GM12878 (cell line): Measurements from ENCODE around the gene BPIFA1. TPM values are rescaled to one million over a fixed set of nuclear protein-coding genes. Genes with fewer than 3 reads are reported as not detected.

Source experiments
- ATAC-seq: fragments of 200-7000 bp; cut with Tn5 transposase; 3 replicates; pipeline ENCODE4 v1.9.1; 2020; ENCODE audit warnings: mild to moderate bottlenecking, moderate library complexity
- BruUV-seq: library from RNA; stranded (reverse); fragments of 400-500 nt; replicated peaks from 2 replicates; lab custom pipeline; 2021; lab: Mats Ljungman, UMichigan
- CTCF ChIA-PET: fragments of 300-600 bp; sonication (Branson Sonifier 250); formaldehyde crosslinking; extraction: SDS; loops from one replicate; lab custom pipeline; 2021; ENCODE audit warnings: inconsistent platforms; lab: Yijun Ruan, JAX
- POLR2A ChIA-PET: fragments of 350-600 bp; formaldehyde crosslinking; extraction: SDS; loops from one replicate; lab custom pipeline; 2021; ENCODE audit warnings: inconsistent platforms; lab: Charles Lee
- RAD21 ChIA-PET: fragments of 300-600 bp; sonication (Branson Sonifier 250); formaldehyde crosslinking; loops from one replicate; lab custom pipeline; 2023; ENCODE audit warnings: antibody characterized with exemption; ENCODE audit not compliant: unreplicated experiment; lab: Charles Lee
- SMC1A ChIA-PET: fragments of 300-600 bp; sonication (Branson Sonifier 250); formaldehyde crosslinking; loops from one replicate; lab custom pipeline; 2023; ENCODE audit not compliant: unreplicated experiment, uncharacterized antibody; lab: Charles Lee
- DNase-seq: peaks from one replicate; pipeline ENCODE4 v3.0.0-alpha.2; 2011; ENCODE audit warnings: low read depth, low spot score
- FAIRE-seq: peaks from 3 replicates; lab custom pipeline; 2011; peaks lifted over from hg19 to GRCh38; lab: Jason Lieb, UNC
- H2AFZ ChIP-seq: 2 replicates; pipeline ENCODE4 v1.6.0; 2011; ENCODE audit warnings: low read depth, low read length, control low read depth; ENCODE audit not compliant: control insufficient read depth
- H3K27ac ChIP-seq: 2 replicates; pipeline ENCODE4 v1.5.1; 2011; ENCODE audit warnings: control low read depth; ENCODE audit not compliant: control insufficient read depth, insufficient read depth
- H3K27me3 ChIP-seq, 2 experiments: replicated peaks in 1 of 2; 2 replicates each; pipeline versions ENCODE4 v1.6.0 to v1.6.1; 2011; ENCODE audit warnings: low read length in 1 of 2; ENCODE audit not compliant: control insufficient read depth in 2 of 2, insufficient read depth in 2 of 2
- H3K36me3 ChIP-seq, 2 experiments: 2 replicates each; pipeline ENCODE4 v1.5.1; 2011; ENCODE audit warnings: low read length in 1 of 2; ENCODE audit not compliant: control insufficient read depth in 2 of 2, insufficient read depth in 2 of 2
- H3K4me1 ChIP-seq: 2 replicates; pipeline ENCODE4 v1.6.1; 2011; ENCODE audit warnings: mild to moderate bottlenecking, low read length, moderate library complexity, mixed read lengths; ENCODE audit not compliant: control insufficient read depth, insufficient read depth
- H3K4me2 ChIP-seq: 2 replicates; pipeline ENCODE4 v1.6.0; 2011; ENCODE audit warnings: control low read depth; ENCODE audit not compliant: control insufficient read depth, insufficient read depth
- H3K4me3 ChIP-seq: fragments of 200-600 bp; sonication (generic); 2 replicates; pipeline ENCODE4 v1.5.1; 2016
- H3K79me2 ChIP-seq: 2 replicates; pipeline ENCODE4 v1.6.0; 2011; ENCODE audit warnings: low read length; ENCODE audit not compliant: control insufficient read depth, insufficient read depth
- H3K9ac ChIP-seq: 2 replicates; pipeline ENCODE4 v1.8.0; 2011; ENCODE audit warnings: low read length, control low read depth, mixed read lengths; ENCODE audit not compliant: control insufficient read depth, insufficient read depth
- H3K9me3 ChIP-seq: replicated peaks from 3 replicates; pipeline ENCODE4 v1.5.1; 2011; ENCODE audit warnings: mild to moderate bottlenecking, low read length; ENCODE audit not compliant: control insufficient read depth, insufficient read depth
- H4K20me1 ChIP-seq: 2 replicates; pipeline ENCODE4 v1.6.0; 2011; ENCODE audit not compliant: control insufficient read depth, insufficient read depth
- ATF2 ChIP-seq: IDR thresholded peaks from 2 replicates; pipeline ENCODE4 v1.6.1; 2012; ENCODE audit warnings: low read length, inconsistent platforms
- BRCA1 ChIP-seq: IDR thresholded peaks from 2 replicates; pipeline ENCODE4 v1.6.1; 2011; ENCODE audit warnings: low read depth, low read length, improper control_type of control experiment
- IKZF1 ChIP-seq: fragments of 450-650 bp; conservative IDR thresholded peaks from 2 replicates; pipeline ENCODE4 v1.6.1; 2017; ENCODE audit warnings: antibody characterized with exemption, mild to moderate bottlenecking
- NFXL1 ChIP-seq: fragments of 450-650 bp; IDR thresholded peaks from 2 replicates; pipeline ENCODE4 v1.6.1; 2017; ENCODE audit warnings: antibody characterized with exemption, mild to moderate bottlenecking, borderline replicate concordance
- RELB ChIP-seq: fragments of 450-650 bp; IDR thresholded peaks from 2 replicates; pipeline ENCODE4 v1.6.1; 2017; ENCODE audit warnings: low read depth, mild to moderate bottlenecking, moderate library complexity
- RFX5 ChIP-seq: IDR thresholded peaks from 2 replicates; pipeline ENCODE4 v1.6.1; 2011; ENCODE audit warnings: low read depth, low read length, improper control_type of control experiment
- SIX5 ChIP-seq: IDR thresholded peaks from 2 replicates; pipeline ENCODE4 v1.6.1; 2011; ENCODE audit warnings: mild to moderate bottlenecking, low read depth, low read length, moderate library complexity; ENCODE audit not compliant: severe bottlenecking
- SMARCA5 ChIP-seq: fragments of 450-650 bp; IDR thresholded peaks from 2 replicates; pipeline ENCODE4 v1.6.1; 2017; ENCODE audit warnings: mild to moderate bottlenecking
- SREBF2 ChIP-seq: IDR thresholded peaks from 2 replicates; pipeline ENCODE4 v1.6.1; 2012; ENCODE audit warnings: mild to moderate bottlenecking, low read length
- TAF1 ChIP-seq: IDR thresholded peaks from 2 replicates; pipeline ENCODE4 v1.6.1; 2011; ENCODE audit warnings: mild to moderate bottlenecking, low read depth, low read length, borderline replicate concordance
- TBL1XR1 ChIP-seq: IDR thresholded peaks from 2 replicates; pipeline ENCODE4 v1.6.1; 2012; ENCODE audit warnings: low read depth, low read length, improper control_type of control experiment
- ZNF622 ChIP-seq: fragments of 450-650 bp; IDR thresholded peaks from 2 replicates; pipeline ENCODE4 v1.6.1; 2017; ENCODE audit warnings: mild to moderate bottlenecking, inconsistent platforms
- ZZZ3 ChIP-seq: IDR thresholded peaks from 2 replicates; pipeline ENCODE4 v1.6.1; 2011; ENCODE audit warnings: low read depth; ENCODE audit not compliant: control insufficient read depth, insufficient read length
- WGBS: methylation state at CpG from one replicate; pipeline ENCODE4 v1.1.6; 2016; ENCODE audit warnings: low lambda C conversion rate; ENCODE audit not compliant: insufficient replicate concordance, insufficient coverage; ENCODE audit errors: missing lambda C conversion rate; 5-methylcytosine and 5-hydroxymethylcytosine counted together
- in situ Hi-C: fragments of 300-500 bp; cut with MboI; formaldehyde crosslinking; loops from 9 replicates; pipeline ENCODE4 v1.14.3; 2018; ENCODE audit warnings: mixed read lengths
- intact Hi-C: fragments of 100-400 bp; cut with micrococcal nuclease; formaldehyde crosslinking; loops from one replicate; pipeline ENCODE4 v1.14.2; 2022; ENCODE audit not compliant: unreplicated experiment
- polyA plus RNA-seq, 11 experiments: library from polyadenylated mRNA; depleted of rRNA in 4 of 11; unstranded in 6 of 11; stranded (reverse) in 5 of 11; fragments of >200 nt; fragmentation: Nextera tagmentation in 4 of 11; fragmentation: Illumina TruSeq in 1 of 11; extraction: Ambion mirVana in 4 of 11; extraction: Trizol in 1 of 11; gene quantifications; 1 replicate in 1 of 11; 2 replicates in 10 of 11; pipeline versions ENCODE4 v1.2.1 to v1.2.3, GENCODE V29; 2011 to 2016; ENCODE audit warnings: inconsistent platforms in 2 of 11, missing spikeins in 2 of 11, low read depth in 1 of 11
- total RNA-seq, 4 experiments: library from RNA; depleted of rRNA in 3 of 4; stranded (reverse); fragments of >200 nt in 3 of 4; fragmentation: Illumina TruSeq in 1 of 4; extraction: Trizol in 1 of 4; gene quantifications; 2 replicates each; pipeline versions ENCODE4 v1.2.1 to v1.2.3, GENCODE V29; 2013 to 2021

Gene BPIFA1
- total and polyA plus RNA-seq, 10 of the 15 experiments (the other 5 are each of a cell fraction or from before 2014, with no cell fraction given), result not detected

- FAIRE-seq (no peak), ATAC-seq (no peak), DNase-seq (no peak)
- intact Hi-C loops, result no loop called here
- ChIA-PET SMC1A (no interaction called here), RAD21 (no interaction called here), POLR2A (no interaction called here), CTCF (interaction anchor here (0.6 to 0.7 kb wide), 2 partner anchors 107 to 133 kb away, joined by 3 read pairs; no protein-coding TSS in a partner anchor)
- 43% methylated on average over 3 of the region's 3 CpGs for WGBS
- TF ChIP-seq SIX5, result no peak
- TF ChIP-seq BRCA1, result no peak
- no peak for TF ChIP-seq ATF2
- TF ChIP-seq TBL1XR1, result no peak
- no peak for TF ChIP-seq IKZF1
- no peak for TF ChIP-seq RELB
- TF ChIP-seq NFXL1, result no peak
- TF ChIP-seq ZZZ3, result no peak
- TF ChIP-seq SREBF2, result no peak
- TF ChIP-seq RFX5, result no peak
- no peak for TF ChIP-seq ZNF622
- TF ChIP-seq SMARCA5, result no peak
- TF ChIP-seq TAF1, result no peak
- Histone ChIP-seq H3K79me2 (no peaks in the 10 kb centered on the region), H3K27ac (no peak overlapping the region), H3K4me3 (no peak overlapping the region), H3K36me3 (no peaks in the 10 kb centered on the region), H2AFZ (no peak overlapping the region), H3K9ac (no peak overlapping the region), H3K27me3 (peaks cover 0 to 1% of the 10 kb centered on the region in 2 experiments; a peak in 3 of 4 replicates), H4K20me1 (no peaks in the 10 kb centered on the region), H3K4me1 (no peaks in the 10 kb centered on the region), H3K9me3 (no peaks in the 10 kb centered on the region), H3K4me2 (no peak overlapping the region)
- no TSS peak for BruUV-seq
- in situ Hi-C loops, result no loop called here
Observed at GRCh38 chr20:33203444-33203843, 32.4 kb upstream of the BPIFA1 start.
